ENCODE results near the gene SH3RF3. TPM values are rescaled to one million over a fixed set of nuclear protein-coding genes. Genes with fewer than 3 reads are reported as not detected.

Gene SH3RF3
- total RNA-seq, 2 donors from 2014 or later = 1.5 to 1.8 TPM

GRCh38 chr2:109238580-109238979 is 109.6 kb downstream of the SH3RF3 start:
- Mint-ChIP-seq H3K9me3 (peaks cover 15% of the 10 kb centered on the region), H3K36me3 (ENCODE audit: low read depth) (no peaks in the 10 kb centered on the region), H3K4me3 (no peak overlapping the region), H3K27me3 (ENCODE audit: insufficient read depth) (peaks cover 2% of the 10 kb centered on the region), H3K27ac (no peak overlapping the region), H3K4me1 (peaks cover 3% of the 10 kb centered on the region)
- no peak for TF ChIP-seq CTCF (conservative IDR thresholded peaks at IDR 0.05)
- no peak overlapping the region for H3K9ac ChIP-seq (ENCODE audit: extremely low read depth, low read length, poor library complexity, severe bottlenecking)
- no peaks in the 10 kb centered on the region for H3K4me1 ChIP-seq (ENCODE audit: control insufficient read depth, insufficient read depth, low read length)
- H3K27me3 ChIP-seq (ENCODE audit: control insufficient read depth, insufficient read depth, low read length, poor library complexity, severe bottlenecking) = peaks cover 12% of the 10 kb centered on the region
- no peak for DNase-seq
- H3K27ac ChIP-seq (ENCODE audit: low read depth, low read length) = no peak overlapping the region
- H3K36me3 ChIP-seq (ENCODE audit: control insufficient read depth, insufficient read depth, low read length) = no peaks in the 10 kb centered on the region
- H3K9me3 ChIP-seq (ENCODE audit: control insufficient read depth, low read length) = peaks cover 17% of the 10 kb centered on the region
- H3K4me3 ChIP-seq (ENCODE audit: low read length) = no peak overlapping the region
- WGBS, 2 experiments (ENCODE audit: insufficient coverage in 1 of 2, insufficient read length in 1 of 2) = 88 to 91% methylated on average over 1 to 4 of the region's 4 CpGs

- 97% methylated on average over 6 of the region's 6 CpGs; no CpG with 5 or more reads in 1 of the 2 experiments for WGBS, 2 experiments (ENCODE audit: insufficient coverage in 1 of 2, insufficient read length in 1 of 2)
- Mint-ChIP-seq H3K9me3 (peaks cover 3% of the 10 kb centered on the region), H3K27me3 (ENCODE audit: insufficient read depth) (no peaks in the 10 kb centered on the region), H3K4me3 (no peak overlapping the region), H3K27ac (no peak overlapping the region), H3K4me1 (peaks cover 3% of the 10 kb centered on the region), H3K36me3 (ENCODE audit: low read depth) (no peaks in the 10 kb centered on the region)
- no peak overlapping the region for H3K27ac ChIP-seq (ENCODE audit: low read depth, low read length)
- TF ChIP-seq CTCF (conservative IDR thresholded peaks at IDR 0.05) = no peak
- no peaks in the 10 kb centered on the region for H3K36me3 ChIP-seq (ENCODE audit: control insufficient read depth, insufficient read depth, low read length)
- no peaks in the 10 kb centered on the region for H3K4me1 ChIP-seq (ENCODE audit: control insufficient read depth, insufficient read depth, low read length)
- no peak for DNase-seq
- no peak overlapping the region for H3K9ac ChIP-seq (ENCODE audit: extremely low read depth, low read length, poor library complexity, severe bottlenecking)
- no peak overlapping the region for H3K4me3 ChIP-seq (ENCODE audit: low read length)
- peaks cover 12% of the 10 kb centered on the region for H3K27me3 ChIP-seq (ENCODE audit: control insufficient read depth, insufficient read depth, low read length, poor library complexity, severe bottlenecking)
- peaks cover 6% of the 10 kb centered on the region for H3K9me3 ChIP-seq (ENCODE audit: control insufficient read depth, low read length)
These were observed 110.7 kb downstream of the SH3RF3 start for GRCh38 chr2:109239720-109240119.

GRCh38 chr2:109242210-109242653 is 113.2 kb downstream of the SH3RF3 start:
- H3K9ac ChIP-seq (ENCODE audit: extremely low read depth, low read length, poor library complexity, severe bottlenecking) = no peak overlapping the region
- H3K27me3 Mint-ChIP-seq (ENCODE audit: insufficient read depth) = no peaks in the 10 kb centered on the region
- no peaks in the 10 kb centered on the region for H3K4me1 ChIP-seq (ENCODE audit: control insufficient read depth, insufficient read depth, low read length)
- H3K4me3 ChIP-seq (ENCODE audit: low read length) = no peak overlapping the region
- H3K27ac Mint-ChIP-seq = no peak overlapping the region
- TF ChIP-seq CTCF (conservative IDR thresholded peaks at IDR 0.05) = no peak
- no peak for DNase-seq
- peaks cover 5% of the 10 kb centered on the region for H3K4me1 Mint-ChIP-seq
- H3K27ac ChIP-seq (ENCODE audit: low read depth, low read length) = no peak overlapping the region
- no peaks in the 10 kb centered on the region for H3K36me3 ChIP-seq (ENCODE audit: control insufficient read depth, insufficient read depth, low read length)
- no peaks in the 10 kb centered on the region for H3K27me3 ChIP-seq (ENCODE audit: control insufficient read depth, insufficient read depth, low read length, poor library complexity, severe bottlenecking)
- no peaks in the 10 kb centered on the region for H3K9me3 ChIP-seq (ENCODE audit: control insufficient read depth, low read length)
- H3K36me3 Mint-ChIP-seq (ENCODE audit: low read depth) = no peaks in the 10 kb centered on the region
- H3K4me3 Mint-ChIP-seq = no peak overlapping the region
- WGBS, 2 experiments (ENCODE audit: insufficient coverage in 1 of 2, insufficient read length in 1 of 2) = 90 to 100% methylated on average over 2 to 7 of the region's 7 CpGs
- H3K9me3 Mint-ChIP-seq = no peaks in the 10 kb centered on the region
